Measurements from ENCODE around the gene RAB35.

Gene RAB35

GRCh38 chr12:120132863-120133385 lies 16.4 kb upstream of the RAB35 start:
- H3K27ac ChIP-seq, result no peak overlapping the region

GRCh38 chr12:120132054-120132836 lies 15.7 kb upstream of the RAB35 start:
- TF ChIP-seq, protein P1, sequence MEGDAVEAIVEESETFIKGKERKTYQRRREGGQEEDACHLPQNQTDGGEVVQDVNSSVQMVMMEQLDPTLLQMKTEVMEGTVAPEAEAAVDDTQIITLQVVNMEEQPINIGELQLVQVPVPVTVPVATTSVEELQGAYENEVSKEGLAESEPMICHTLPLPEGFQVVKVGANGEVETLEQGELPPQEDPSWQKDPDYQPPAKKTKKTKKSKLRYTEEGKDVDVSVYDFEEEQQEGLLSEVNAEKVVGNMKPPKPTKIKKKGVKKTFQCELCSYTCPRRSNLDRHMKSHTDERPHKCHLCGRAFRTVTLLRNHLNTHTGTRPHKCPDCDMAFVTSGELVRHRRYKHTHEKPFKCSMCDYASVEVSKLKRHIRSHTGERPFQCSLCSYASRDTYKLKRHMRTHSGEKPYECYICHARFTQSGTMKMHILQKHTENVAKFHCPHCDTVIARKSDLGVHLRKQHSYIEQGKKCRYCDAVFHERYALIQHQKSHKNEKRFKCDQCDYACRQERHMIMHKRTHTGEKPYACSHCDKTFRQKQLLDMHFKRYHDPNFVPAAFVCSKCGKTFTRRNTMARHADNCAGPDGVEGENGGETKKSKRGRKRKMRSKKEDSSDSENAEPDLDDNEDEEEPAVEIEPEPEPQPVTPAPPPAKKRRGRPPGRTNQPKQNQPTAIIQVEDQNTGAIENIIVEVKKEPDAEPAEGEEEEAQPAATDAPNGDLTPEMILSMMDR (conservative IDR thresholded peaks at IDR 0.05), result no peak
- no peak for TF ChIP-seq ZFX (IDR thresholded peaks at IDR 0.05)
- no peak overlapping the region for H3K27ac ChIP-seq

More at GRCh38 chr12:120132863-120133385, 16.4 kb upstream of the RAB35 start:
- no peak for TF ChIP-seq ZFX (IDR thresholded peaks at IDR 0.05)
- TF ChIP-seq, protein P1 (conservative IDR thresholded peaks at IDR 0.05), result no peak

- TF ChIP-seq, protein P1 (conservative IDR thresholded peaks at IDR 0.05), result no peak
- TF ChIP-seq ZFX (IDR thresholded peaks at IDR 0.05), result no peak
Measured at GRCh38 chr12:120131116-120131515, 14.6 kb upstream of the RAB35 start.

DNA sequence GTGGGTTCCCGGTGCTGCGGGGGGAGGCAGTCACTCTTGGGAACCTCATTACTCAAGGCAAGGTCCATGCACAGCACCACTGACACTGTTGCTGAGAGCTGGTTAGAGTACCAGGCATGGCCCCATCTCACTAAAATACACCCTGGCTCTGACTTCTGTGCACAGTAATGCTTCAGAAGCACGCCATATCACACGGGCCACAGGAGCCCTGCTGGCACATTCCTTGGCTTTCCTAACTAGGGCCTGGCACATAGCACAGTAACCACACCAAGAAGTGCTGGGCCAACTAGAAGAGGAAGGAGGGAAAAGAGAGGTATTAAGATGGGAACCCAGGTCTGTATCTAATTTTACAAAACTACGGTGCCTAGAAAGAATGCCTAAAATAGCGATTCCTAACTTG lies 13.5 kb upstream of the RAB35 start:
- H3K27ac ChIP-seq, result no peak overlapping the region
- TF ChIP-seq ZFX (IDR thresholded peaks at IDR 0.05), result no peak
- TF ChIP-seq, protein P1 (conservative IDR thresholded peaks at IDR 0.05), result no peak

More at GRCh38 chr12:120131116-120131515, 14.6 kb upstream of the RAB35 start:
- H3K27ac ChIP-seq, result no peak overlapping the region

- H3K27ac ChIP-seq, result no peak overlapping the region
- TF ChIP-seq, protein P1 (conservative IDR thresholded peaks at IDR 0.05), result no peak
- no peak for TF ChIP-seq ZFX (IDR thresholded peaks at IDR 0.05)
Measured at GRCh38 chr12:120126635-120127005, 10.1 kb upstream of the RAB35 start.

- no peak overlapping the region for H3K27ac ChIP-seq
- TF ChIP-seq, protein P1 (conservative IDR thresholded peaks at IDR 0.05), result no peak
- TF ChIP-seq ZFX (IDR thresholded peaks at IDR 0.05), result no peak
Measured at GRCh38 chr12:120125792-120126634, 9.5 kb upstream of the RAB35 start.

DNA sequence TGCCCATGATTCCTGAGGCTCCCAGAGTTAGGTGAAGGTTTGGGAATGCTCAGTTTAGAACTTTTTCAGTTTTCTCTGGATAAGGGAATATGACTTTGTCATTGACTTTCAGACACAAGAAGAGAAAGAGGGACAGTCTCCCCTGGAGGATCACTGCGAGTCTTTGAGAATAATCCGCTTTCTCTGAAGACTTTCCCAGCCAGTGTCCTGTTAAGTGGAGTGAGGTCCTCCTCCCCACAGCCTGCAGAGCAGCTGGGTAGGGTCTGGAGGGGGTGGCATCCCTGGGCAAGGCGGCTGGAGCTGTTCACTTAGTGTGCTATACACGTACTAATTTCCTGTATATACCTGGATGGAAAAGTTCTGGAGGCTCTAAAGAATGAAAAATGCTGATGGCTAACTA lies 8.5 kb upstream of the RAB35 start:
- TF ChIP-seq ZFX (IDR thresholded peaks at IDR 0.05), result no peak
- TF ChIP-seq, protein P1 (conservative IDR thresholded peaks at IDR 0.05), result no peak
- H3K27ac ChIP-seq, result no peak overlapping the region

Measured in C4-2B (cell line).